ENCODE results near the gene GAS6. TPM values are rescaled to one million over a fixed set of nuclear protein-coding genes. Genes with fewer than 3 reads are reported as not detected.

GAS6 gene
- total RNA-seq, 4 donors from 2014 or later = 132 to 392 (median 217) TPM

- WGBS, 2 donors (ENCODE audit: low coverage in 1 of 2) = 76% methylated on average over 5 of the region's 15 CpGs; no CpG with 5 or more reads in 1 of the 2 donors
- Histone ChIP-seq H3K9me3 (no peaks in the 10 kb centered on the region), H3K27me3 (no peaks in the 10 kb centered on the region), H3K4me1 (peaks cover 0 to 92% (median 34%) of the 10 kb centered on the region in 3 donors), H3K27ac (peak overlapping the region in 3 of 4 donors; percentile 93 to 98 (median 98)), H3K36me3 (peaks cover 0 to 11% of the 10 kb centered on the region in 2 donors), H3K4me3 (peak overlapping the region in 1 of 2 donors; percentile 95)
- TF ChIP-seq POLR2A (IDR thresholded peaks at IDR 0.05) (no peak), EP300 (IDR thresholded peaks at IDR 0.05) (no peak), CTCF (IDR thresholded peaks at IDR 0.05) (no peak), POLR2AphosphoS5 (IDR thresholded peaks at IDR 0.05) (no peak)
- ATAC-seq = no peak
These were observed 3.0 kb downstream of the GAS6 start for GRCh38 chr13:113860665-113861432.

- Histone ChIP-seq H3K4me3 (no peak overlapping the region), H3K27ac (peak overlapping the region in 3 of 4 donors; percentile 93 to 98 (median 98)), H3K4me1 (peaks cover 0 to 92% (median 41%) of the 10 kb centered on the region in 3 donors), H3K36me3 (peaks cover 0 to 11% of the 10 kb centered on the region in 2 donors), H3K27me3 (no peaks in the 10 kb centered on the region), H3K9me3 (no peaks in the 10 kb centered on the region)
- TF ChIP-seq EP300 (IDR thresholded peaks at IDR 0.05) (no peak), POLR2A (IDR thresholded peaks at IDR 0.05) (no peak), POLR2AphosphoS5 (IDR thresholded peaks at IDR 0.05) (no peak), CTCF (IDR thresholded peaks at IDR 0.05) (no peak)
- WGBS, 2 donors (ENCODE audit: low coverage in 1 of 2) = 77 to 92% methylated on average over 2 to 10 of the region's 12 CpGs
- no peak for ATAC-seq
These were observed 3.7 kb downstream of the GAS6 start for GRCh38 chr13:113860051-113860664.

GRCh38 chr13:113859311-113860050 lies 4.4 kb downstream of the GAS6 start:
- 40 to 89% methylated on average over 1 to 3 of the region's 4 CpGs for WGBS, 2 donors (ENCODE audit: low coverage in 1 of 2)
- H3K9me3 ChIP-seq = no peaks in the 10 kb centered on the region
- peaks cover 0 to 11% of the 10 kb centered on the region in 2 donors for H3K36me3 ChIP-seq
- H3K4me3 ChIP-seq = no peak overlapping the region
- no peaks in the 10 kb centered on the region for H3K27me3 ChIP-seq
- no peak for ATAC-seq
- no peak for TF ChIP-seq POLR2A (IDR thresholded peaks at IDR 0.05)
- no peak for TF ChIP-seq EP300 (IDR thresholded peaks at IDR 0.05)
- no peak for TF ChIP-seq CTCF (IDR thresholded peaks at IDR 0.05)
- no peak for TF ChIP-seq POLR2AphosphoS5 (IDR thresholded peaks at IDR 0.05)
- H3K27ac ChIP-seq = peak overlapping the region in 3 of 4 donors; percentile 93 to 98 (median 98)
- peaks cover 5 to 92% (median 41%) of the 10 kb centered on the region in 3 donors for H3K4me1 ChIP-seq

GRCh38 chr13:113857531-113858195 lies 6.2 kb downstream of the GAS6 start:
- peaks cover 0 to 11% of the 10 kb centered on the region in 2 donors for H3K36me3 ChIP-seq
- ATAC-seq = no peak
- 29 to 77% methylated on average over 7 to 12 of the region's 20 CpGs for WGBS, 2 donors (ENCODE audit: low coverage in 1 of 2)
- peaks cover 8 to 100% (median 58%) of the 10 kb centered on the region in 3 donors for H3K4me1 ChIP-seq
- H3K27me3 ChIP-seq = no peaks in the 10 kb centered on the region
- no peak for TF ChIP-seq EP300 (IDR thresholded peaks at IDR 0.05)
- no peak for TF ChIP-seq CTCF (IDR thresholded peaks at IDR 0.05)
- TF ChIP-seq POLR2A (IDR thresholded peaks at IDR 0.05) = no peak
- no peak for TF ChIP-seq POLR2AphosphoS5 (IDR thresholded peaks at IDR 0.05)
- H3K9me3 ChIP-seq = no peaks in the 10 kb centered on the region
- H3K4me3 ChIP-seq = no peak overlapping the region
- H3K27ac ChIP-seq = peak overlapping the region in 3 of 4 donors; percentile 39 to 76 (median 73)

All from gastroesophageal sphincter (tissue), 4 donors.